DMS114 treated with DMSO at 0.1 percent for 48 hours (cell line): Measurements from ENCODE around the gene MAML3.

Experiments
- DNase-seq: peaks from one replicate; lab custom pipeline; 2025; ENCODE audit not compliant: unreplicated experiment; lab: John Stamatoyannopoulos, UW

The MAML3 gene

GRCh38 chr4:140156529-140157171 is 2.7 kb upstream of the MAML3 start:
- DNase-seq = no peak

GRCh38 chr4:140154572-140154891 is 548 bp upstream of the MAML3 start:
- DNase-seq = no peak

DNA sequence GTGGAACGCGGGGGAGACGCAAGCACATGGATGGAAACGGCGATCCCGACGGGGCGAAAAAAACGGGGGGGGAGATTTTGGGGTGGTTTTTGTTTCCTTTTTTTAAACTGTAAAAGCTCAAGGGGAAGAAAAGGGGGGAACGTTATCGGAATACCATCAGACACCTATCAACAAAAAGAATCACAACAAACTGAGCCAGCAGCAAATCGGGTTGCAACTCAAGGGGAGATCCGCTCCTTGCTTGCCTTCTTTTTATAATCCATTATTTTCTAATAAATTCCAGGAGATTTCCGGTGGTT is 616 bp downstream of the MAML3 start:
- no peak for DNase-seq

DNA sequence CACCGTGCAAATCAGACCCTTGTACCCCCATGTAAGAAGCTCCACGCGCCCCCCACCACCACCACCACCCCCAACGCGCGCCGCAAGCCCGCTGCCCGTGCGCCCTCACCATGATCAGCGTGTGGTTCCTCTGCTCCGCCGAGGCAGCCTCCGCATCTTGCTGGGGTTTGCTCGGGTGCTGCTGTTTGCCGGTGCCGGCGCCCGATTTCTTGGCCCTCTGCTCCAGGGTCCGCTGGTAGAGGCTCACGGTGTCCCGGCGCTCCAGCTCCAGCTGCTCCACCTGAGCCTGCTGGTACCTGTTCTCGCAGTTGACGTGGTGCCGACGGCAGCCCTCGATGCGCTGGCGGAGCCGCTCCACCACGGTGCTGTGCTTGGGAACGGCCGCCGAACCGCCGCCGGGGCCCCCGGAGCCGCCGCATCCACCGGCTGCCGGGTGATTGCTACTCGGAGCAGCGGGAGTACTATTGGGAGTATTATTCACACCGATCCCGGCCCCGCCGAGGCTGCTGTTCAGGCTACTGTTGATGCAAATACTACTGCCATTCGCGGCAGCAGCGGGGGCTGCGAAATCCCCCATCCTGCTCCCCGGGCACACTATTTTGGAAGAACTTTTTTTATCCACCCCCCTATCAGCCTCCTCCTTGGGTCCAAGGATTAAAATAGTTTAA is 1.1 kb downstream of the MAML3 start:
- peak; percentile 3 for DNase-seq

GRCh38 chr4:140152013-140152703 is 1.8 kb downstream of the MAML3 start:
- DNase-seq = no peak

DNA sequence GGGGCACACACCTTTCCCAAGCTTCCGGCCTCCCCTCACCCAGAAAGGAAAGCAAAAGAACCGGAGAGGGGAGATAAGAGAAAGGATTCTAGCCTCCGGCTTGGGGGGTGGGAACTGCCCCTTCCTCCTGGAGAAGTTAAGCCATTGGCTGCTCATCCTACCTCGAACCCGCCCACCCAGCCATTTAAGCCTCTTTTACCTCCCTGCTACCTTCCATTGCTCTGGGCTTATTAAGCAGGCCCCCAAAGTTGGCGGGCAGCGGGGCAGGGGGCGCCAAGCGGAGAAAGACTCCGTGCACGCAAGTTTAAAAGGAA is 2.3 kb downstream of the MAML3 start:
- peak; percentile 52 for DNase-seq

DNA sequence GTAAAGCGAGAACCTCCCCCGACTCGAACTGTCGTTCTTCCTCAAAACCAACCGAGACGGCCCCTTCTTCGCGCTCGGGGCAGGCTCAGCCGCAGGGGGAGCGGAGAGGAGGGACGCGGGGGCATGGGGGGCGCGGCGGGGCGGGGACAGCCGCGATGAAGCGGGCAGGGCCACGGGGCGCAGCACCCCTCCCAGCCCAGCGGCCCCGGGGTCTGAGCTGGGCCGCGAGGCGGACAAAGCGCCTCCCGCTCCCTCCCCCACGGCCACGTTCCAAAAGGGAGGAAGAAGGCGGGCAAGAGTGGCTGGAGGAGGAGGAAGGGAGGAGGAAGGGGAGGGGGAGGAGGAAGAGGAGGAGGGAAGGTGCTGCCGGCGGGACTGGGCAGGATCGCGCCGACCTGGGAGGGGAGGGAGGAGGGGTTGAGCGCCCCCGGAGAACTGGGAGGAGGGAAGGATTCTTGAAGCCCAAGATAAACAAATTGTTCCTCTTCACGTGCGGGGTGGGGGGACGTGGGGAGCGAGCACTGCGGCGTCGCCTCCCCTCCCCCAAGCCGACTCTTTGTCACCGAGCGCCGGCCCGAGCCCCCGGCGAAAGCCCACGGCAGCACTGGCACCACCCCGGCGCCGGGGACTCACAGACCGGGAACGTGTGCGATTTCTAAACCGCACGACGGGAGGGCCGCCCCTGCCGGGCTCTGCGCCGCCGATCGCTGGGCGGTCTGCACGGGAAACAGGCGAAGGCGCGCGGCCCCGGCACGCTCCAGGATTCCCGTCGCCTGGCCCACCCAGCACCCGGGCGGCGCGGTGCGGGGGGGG is 2.9 kb downstream of the MAML3 start:
- peak; percentile 9 for DNase-seq

- peak; percentile 6 for DNase-seq
Measured at GRCh38 chr4:140150636-140150885, 3.4 kb downstream of the MAML3 start.

DNA sequence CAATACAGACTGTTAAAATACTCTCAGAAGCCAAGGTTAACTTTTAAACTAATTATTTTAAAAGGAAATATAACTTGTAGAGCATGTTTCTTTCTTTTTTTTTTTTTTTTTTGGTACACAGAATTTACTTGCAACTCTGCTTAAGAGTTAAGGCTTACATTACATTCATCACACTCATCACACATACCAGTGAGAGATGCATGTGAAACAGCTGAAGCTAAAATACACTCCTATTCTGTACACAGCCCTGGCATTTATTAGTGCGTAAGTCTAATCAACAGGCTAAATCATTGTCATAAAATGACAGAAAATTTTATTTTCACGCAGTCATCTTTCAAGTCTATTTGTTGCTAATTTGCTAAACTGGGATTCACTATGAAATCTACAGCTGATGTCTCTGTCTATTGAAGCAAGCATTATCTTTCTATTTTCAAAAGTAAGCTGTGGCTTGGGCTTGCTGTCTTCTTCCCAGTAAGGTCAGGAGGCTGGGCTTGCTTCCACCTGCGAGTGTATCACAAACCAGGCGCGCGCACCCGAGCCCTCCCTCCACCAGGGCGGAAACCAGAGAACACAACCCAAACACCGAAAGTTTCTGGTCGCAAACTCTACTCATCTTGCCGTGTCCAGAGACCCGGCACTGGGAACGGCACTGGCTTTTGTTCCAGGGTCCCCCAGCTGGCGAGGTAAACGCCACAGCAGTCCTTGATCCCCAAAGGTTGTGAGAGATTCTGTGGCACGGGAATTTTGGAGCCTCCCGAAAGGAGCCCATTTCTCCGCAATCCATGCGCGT is 3.9 kb downstream of the MAML3 start:
- DNase-seq = no peak

GRCh38 chr4:140144050-140144449 is 9.9 kb downstream of the MAML3 start:
- DNase-seq = no peak

DNA sequence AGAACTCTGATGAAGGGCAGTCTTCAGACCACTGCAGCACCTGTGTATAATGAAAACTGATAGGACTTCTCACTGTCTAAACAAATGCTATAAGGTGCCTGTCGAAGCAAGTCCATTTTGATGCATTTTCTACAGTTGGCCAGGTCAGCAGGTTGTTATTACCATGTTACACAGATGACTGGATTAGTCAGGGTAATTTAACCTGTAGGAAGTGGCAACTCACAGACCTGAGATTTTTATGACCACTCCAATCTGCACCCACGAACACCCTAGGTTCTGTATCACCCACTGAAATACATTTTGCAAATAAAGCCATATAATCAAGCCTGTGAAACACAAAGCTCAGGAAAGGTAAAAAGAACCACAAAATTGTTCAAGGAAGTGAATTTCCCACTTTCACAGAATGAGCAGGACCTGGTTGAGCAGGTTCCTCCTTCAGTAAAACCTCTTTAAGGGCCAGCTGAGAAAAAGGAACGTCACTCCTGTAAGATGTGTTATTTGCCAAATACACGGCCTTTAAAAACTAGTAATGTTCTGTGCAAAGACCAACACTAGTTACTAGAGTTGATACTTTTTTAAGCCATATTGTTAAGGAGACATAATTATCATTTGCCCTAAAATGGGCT is 12.7 kb downstream of the MAML3 start:
- DNase-seq = no peak

- no peak for DNase-seq
Measured at GRCh38 chr4:140140566-140140965, 13.4 kb downstream of the MAML3 start.

GRCh38 chr4:140138428-140138827 is 15.6 kb downstream of the MAML3 start:
- no peak for DNase-seq

- DNase-seq = no peak
Measured at GRCh38 chr4:140137671-140138070, 16.3 kb downstream of the MAML3 start.

DNA sequence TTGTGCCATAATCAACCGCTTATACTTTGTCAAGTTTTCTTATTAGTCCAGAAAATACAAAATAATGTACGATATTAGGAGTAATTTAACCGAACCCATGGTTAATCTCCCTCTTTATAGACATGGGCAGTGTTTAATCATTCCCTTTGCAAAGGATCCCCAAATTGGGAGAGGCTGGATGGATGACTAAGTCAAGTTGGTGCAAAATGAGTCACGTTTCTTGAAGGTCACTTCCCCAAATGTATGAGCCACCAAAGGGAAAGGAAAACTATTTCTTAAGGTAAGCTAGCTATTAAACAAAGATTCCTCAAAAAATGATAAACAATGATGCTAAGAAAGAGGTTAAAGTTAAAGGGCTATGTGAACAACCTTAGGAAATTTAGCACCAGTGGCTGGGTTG is 17.5 kb downstream of the MAML3 start:
- DNase-seq = no peak

GRCh38 chr4:140135529-140136088 is 18.4 kb downstream of the MAML3 start:
- DNase-seq = no peak

GRCh38 chr4:140134746-140135425 is 19.1 kb downstream of the MAML3 start:
- no peak for DNase-seq

DNA sequence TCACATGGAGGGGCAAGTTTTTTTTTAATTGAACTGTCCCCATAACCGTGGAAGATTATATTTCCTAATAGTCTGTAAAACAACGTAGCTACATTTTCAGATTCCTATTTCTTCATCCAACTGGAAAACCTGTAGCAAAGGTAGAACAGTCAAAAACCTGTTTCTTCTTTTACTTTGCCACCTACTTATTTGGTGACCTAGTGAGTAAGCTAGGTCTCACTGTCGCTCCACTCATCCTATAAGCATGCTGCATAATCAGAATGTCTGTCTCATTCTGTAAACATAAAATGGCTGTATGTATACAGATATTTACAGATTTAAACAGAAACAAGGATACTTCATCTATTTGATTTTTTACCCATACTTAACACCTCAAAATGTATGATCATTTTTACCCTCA is 20.4 kb downstream of the MAML3 start:
- no peak for DNase-seq

DNA sequence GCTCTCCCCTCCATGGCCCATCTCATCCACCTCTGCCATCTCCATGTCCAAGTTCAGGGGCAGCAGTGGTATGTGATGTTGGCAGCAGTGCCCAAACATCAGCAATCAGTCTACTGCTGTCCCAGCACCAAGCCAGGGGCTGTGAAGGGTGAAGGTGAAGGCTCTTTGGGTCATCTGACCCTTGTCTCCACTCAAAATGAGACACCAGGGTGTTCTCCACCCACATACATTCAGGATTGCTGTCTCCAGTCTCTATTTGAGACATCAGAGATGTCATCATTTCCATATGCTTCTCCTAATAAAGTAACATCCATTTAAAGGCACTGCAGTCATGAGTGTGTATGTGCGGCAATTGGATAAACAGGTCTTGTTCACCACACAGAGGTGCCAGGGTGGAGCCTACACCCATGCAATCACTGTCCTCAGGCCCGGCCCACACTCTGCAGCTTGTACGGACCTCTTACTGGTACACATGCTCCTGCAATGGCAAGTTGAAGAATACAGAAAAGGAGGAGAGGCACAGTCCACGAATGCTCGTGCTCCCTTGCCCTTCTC is 22.2 kb downstream of the MAML3 start:
- DNase-seq = no peak

DNA sequence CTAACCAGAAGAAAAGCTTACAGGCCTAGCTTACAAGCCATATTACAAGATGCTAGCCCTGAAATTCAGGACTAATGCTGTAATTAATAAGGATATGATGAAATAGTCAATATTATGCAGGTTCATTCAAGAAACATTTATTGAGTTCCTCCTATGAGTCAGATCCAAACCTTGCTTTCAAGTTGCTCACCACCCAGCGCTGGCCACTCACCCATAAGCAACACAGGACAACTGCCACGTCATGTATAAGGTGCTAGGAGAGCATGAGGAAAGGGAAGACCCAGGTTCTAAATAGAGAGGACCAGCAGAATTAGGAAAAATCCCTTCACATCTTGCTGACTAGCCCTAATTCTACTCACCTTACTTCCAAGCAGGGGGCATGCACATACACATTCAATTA is 23.3 kb downstream of the MAML3 start:
- no peak for DNase-seq
